ENCODE measurements around the gene ATP8B1. TPM values are rescaled to one million over a fixed set of nuclear protein-coding genes. Genes with fewer than 3 reads are reported as not detected.
A peak's percentile ranks its signal among the peaks of the same experiment; 100 is the strongest.
"Not testable (repeated sequence)": the region's sequence is repeated elsewhere in the genome, so short reads cannot be mapped to it uniquely, and the experiment has no call there.

Gene ATP8B1
- total RNA-seq, 1 experiment from 2014 or later = 1.4 TPM

DNA sequence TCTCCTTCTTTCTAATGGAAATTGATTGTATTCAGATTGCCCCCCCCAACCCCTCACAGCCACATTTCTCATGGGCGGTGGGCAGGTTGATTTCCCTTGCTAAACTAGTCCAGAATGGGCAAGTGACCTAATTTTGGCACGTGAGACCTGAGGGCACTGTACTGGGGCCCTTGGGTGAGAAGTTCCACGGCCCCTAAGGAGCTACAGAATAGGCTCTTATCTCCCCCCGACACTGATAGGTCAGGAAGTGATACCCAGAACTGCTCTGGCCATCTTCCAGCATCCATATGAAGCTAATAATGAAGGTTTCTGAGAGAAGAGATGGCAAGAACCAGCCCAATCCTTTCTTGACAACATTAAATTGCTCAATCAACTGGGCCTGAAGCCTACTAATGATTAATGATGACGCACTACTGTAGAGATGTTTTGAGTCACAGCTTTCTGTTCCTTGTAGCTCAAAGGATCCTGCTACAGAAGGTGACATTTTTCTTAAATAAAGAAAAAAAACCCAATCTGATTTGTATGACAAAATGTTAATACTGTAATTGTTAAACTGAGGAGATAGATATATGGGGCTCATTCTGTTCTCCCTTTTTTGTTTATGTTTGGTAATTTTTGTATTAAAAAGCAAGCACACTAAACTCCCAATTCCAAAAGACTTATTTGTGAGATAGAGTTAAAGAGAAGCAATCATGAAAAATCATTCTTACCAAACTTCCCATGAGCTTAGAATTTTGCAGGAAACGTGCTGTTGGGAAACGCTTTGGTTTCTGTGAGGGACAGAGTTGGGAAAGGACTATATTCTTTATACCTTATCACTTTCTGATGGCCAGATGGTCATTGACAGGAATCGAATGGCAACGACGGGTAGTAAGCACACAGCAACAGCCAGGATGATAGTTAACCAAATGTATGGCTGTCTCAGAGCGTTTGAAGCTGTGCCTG, 153.3 kb downstream of the ATP8B1 start:
- no peaks in the 10 kb centered on the region for H3K9me3 Mint-ChIP-seq (ENCODE audit: unreplicated experiment)
- peaks cover 10% of the 10 kb centered on the region for H3K4me1 Mint-ChIP-seq (ENCODE audit: insufficient read depth, unreplicated experiment)
- DNase-seq (ENCODE audit: unreplicated experiment) = peak; percentile 89
- POLR2A ChIA-PET = interaction anchor here (0.6 to 2.5 kb wide), 18 partner anchors 8 to 575 kb away, joined by 3 to 12 read pairs (median 3); partner anchors contain the start of gene NARS1
- intact Hi-C loops (cut with micrococcal nuclease) = no loop called here
- H3K36me3 Mint-ChIP-seq (ENCODE audit: insufficient read depth, unreplicated experiment) = peaks cover 12% of the 10 kb centered on the region
- TF ChIP-seq CTCF (IDR thresholded peaks at IDR 0.05; ENCODE audit: unreplicated experiment) = no peak
- BruUV-seq (replicated peaks) = no TSS peak
- peak overlapping the region; percentile 36 for H3K4me3 Mint-ChIP-seq (ENCODE audit: unreplicated experiment)
- H3K27me3 Mint-ChIP-seq (ENCODE audit: insufficient read depth, unreplicated experiment) = no peaks in the 10 kb centered on the region
- CTCF ChIA-PET = interaction anchor here (0.5 to 1.5 kb wide), 6 partner anchors 20 to 488 kb away, joined by 3 to 5 read pairs (median 3); no protein-coding TSS in a partner anchor
- peak overlapping the region; percentile 89 for H3K27ac Mint-ChIP-seq (ENCODE audit: low read depth, unreplicated experiment)

DNA sequence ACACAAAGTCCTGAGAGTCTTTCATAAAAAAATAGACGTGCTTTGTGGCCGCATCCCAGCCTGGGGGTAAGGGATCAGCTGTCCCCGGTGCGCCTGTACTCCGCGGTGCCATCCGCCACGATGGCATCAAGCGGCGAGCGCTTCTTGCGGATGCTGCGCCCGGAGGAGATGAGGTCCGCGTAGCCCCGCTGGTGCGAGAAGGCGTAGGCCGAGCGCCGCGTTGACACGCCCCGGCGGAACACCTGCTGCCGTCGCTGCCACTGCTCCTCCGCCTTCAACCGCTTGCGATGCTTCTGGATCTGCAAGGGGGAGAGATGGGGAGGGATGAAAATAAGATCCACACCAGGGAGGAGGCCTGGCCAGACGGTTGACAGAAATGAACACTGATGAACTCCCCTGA, 154.7 kb downstream of the ATP8B1 start:
- H3K36me3 Mint-ChIP-seq (ENCODE audit: insufficient read depth, unreplicated experiment) = peaks cover 12% of the 10 kb centered on the region
- POLR2A ChIA-PET = no interaction called here

DNA sequence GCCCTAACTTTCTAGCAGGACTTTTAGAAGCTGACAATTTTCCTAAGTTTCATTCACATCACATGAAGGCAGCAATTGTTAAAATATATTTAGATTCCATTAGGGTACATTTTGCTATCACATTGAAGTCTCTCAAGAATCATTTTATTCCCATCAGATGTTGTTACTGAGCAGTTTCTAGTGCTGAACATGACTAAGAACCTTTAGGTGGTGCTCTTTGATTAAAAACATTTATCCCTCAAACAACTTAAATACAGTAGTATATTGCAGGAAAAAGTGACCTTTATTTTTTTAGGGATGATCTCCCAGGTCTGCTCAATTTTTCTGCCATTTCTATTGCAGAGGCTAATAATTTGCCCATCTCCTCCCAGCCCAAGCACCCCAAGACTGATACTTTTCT, 158.6 kb downstream of the ATP8B1 start:
- H3K27me3 Mint-ChIP-seq (ENCODE audit: insufficient read depth, unreplicated experiment) = no peaks in the 10 kb centered on the region
- ChIA-PET POLR2A (interaction anchor here (1.0 kb wide), 1 partner anchor 144 kb away, joined by 3 read pairs; no protein-coding TSS in a partner anchor), CTCF (interaction anchor here (0.6 to 1.2 kb wide), 3 partner anchors 9 to 304 kb away, joined by 3 to 5 read pairs (median 3); no protein-coding TSS in a partner anchor)
- H3K4me1 Mint-ChIP-seq (ENCODE audit: insufficient read depth, unreplicated experiment) = peaks cover 3% of the 10 kb centered on the region
- peak overlapping the region; percentile 5 for H3K27ac Mint-ChIP-seq (ENCODE audit: low read depth, unreplicated experiment)
- no peak overlapping the region for H3K4me3 Mint-ChIP-seq (ENCODE audit: unreplicated experiment)
- peaks cover 7% of the 10 kb centered on the region for H3K36me3 Mint-ChIP-seq (ENCODE audit: insufficient read depth, unreplicated experiment)
- H3K9me3 Mint-ChIP-seq (ENCODE audit: unreplicated experiment) = no peaks in the 10 kb centered on the region
- no TSS peak for BruUV-seq (replicated peaks)
- intact Hi-C loops (cut with micrococcal nuclease) = no loop called here
- DNase-seq (ENCODE audit: unreplicated experiment) = peak; percentile 13
- TF ChIP-seq CTCF (IDR thresholded peaks at IDR 0.05; ENCODE audit: unreplicated experiment) = peak; percentile 26

More for the DNA sequence above, 154.7 kb downstream of the ATP8B1 start:
- CTCF ChIA-PET = no interaction called here
- Mint-ChIP-seq H3K4me1 (ENCODE audit: insufficient read depth, unreplicated experiment) (peaks cover 10% of the 10 kb centered on the region), H3K4me3 (ENCODE audit: unreplicated experiment) (no peak overlapping the region), H3K27me3 (ENCODE audit: insufficient read depth, unreplicated experiment) (no peaks in the 10 kb centered on the region), H3K27ac (ENCODE audit: low read depth, unreplicated experiment) (no peak overlapping the region), H3K9me3 (ENCODE audit: unreplicated experiment) (no peaks in the 10 kb centered on the region)
- BruUV-seq (replicated peaks) = no TSS peak
- intact Hi-C loops (cut with micrococcal nuclease) = no loop called here
- DNase-seq (ENCODE audit: unreplicated experiment) = no peak
- no peak for TF ChIP-seq CTCF (IDR thresholded peaks at IDR 0.05; ENCODE audit: unreplicated experiment)

DNA sequence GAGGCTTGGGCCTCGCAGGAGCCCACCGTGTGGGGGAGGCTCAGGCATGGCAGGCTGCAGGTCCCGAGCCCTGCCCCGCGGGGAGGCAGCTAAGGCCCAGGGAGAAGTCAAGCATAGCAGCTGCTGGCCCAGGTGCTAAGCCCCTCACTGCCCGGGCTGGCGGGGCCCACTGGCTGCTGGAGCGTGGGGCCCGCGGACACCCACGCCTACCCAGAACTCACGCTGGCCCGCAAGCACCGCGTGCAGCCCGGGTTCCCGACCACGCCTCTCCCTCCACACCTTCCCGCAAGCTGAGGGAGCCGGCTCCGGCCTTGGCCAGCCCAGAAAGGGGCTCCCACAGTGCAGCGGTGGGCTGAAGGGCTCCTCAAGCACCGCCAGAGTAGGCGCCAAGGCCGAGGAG, 159.4 kb downstream of the ATP8B1 start:
- H3K27me3 Mint-ChIP-seq (ENCODE audit: insufficient read depth, unreplicated experiment); H3K9me3 Mint-ChIP-seq (ENCODE audit: unreplicated experiment); H3K36me3 Mint-ChIP-seq (ENCODE audit: insufficient read depth, unreplicated experiment); H3K4me1 Mint-ChIP-seq (ENCODE audit: insufficient read depth, unreplicated experiment); H3K4me3 Mint-ChIP-seq (ENCODE audit: unreplicated experiment); DNase-seq (ENCODE audit: unreplicated experiment); H3K27ac Mint-ChIP-seq (ENCODE audit: low read depth, unreplicated experiment); BruUV-seq (replicated peaks); intact Hi-C loops (cut with micrococcal nuclease): not testable (repeated sequence)
- ChIA-PET POLR2A (interaction anchor here (0.6 kb wide), 1 partner anchor 69 kb away, joined by 3 read pairs; no protein-coding TSS in a partner anchor), CTCF (interaction anchor here (1.1 to 1.8 kb wide), 2 partner anchors 9 to 238 kb away, joined by 3 to 6 read pairs; no protein-coding TSS in a partner anchor)

DNA sequence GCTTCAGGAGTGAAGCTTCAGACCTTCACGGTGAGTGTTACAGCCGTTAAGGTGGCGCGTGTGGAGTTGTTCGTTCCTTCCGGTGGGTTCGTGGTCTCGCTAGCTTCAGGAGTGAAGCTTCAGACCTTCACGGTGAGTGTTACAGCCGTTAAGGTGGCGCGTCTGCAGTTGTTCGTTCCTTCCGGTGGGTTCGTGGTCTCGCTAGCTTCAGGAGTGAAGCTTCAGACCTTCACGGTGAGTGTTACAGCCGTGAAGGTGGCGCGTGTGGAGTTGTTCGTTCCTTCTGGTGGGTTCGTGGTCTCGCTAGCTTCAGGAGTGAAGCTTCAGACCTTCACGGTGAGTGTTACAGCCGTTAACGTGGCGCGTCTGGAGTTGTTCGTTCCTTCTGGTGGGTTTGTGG, 160.7 kb downstream of the ATP8B1 start:
- CTCF ChIA-PET = interaction anchor here (0.9 to 1.8 kb wide), 3 partner anchors 22 to 239 kb away, joined by 3 to 6 read pairs (median 4); no protein-coding TSS in a partner anchor
- H3K9me3 Mint-ChIP-seq (ENCODE audit: unreplicated experiment); H3K36me3 Mint-ChIP-seq (ENCODE audit: insufficient read depth, unreplicated experiment); POLR2A ChIA-PET; H3K4me3 Mint-ChIP-seq (ENCODE audit: unreplicated experiment); intact Hi-C loops (cut with micrococcal nuclease); BruUV-seq (replicated peaks); H3K4me1 Mint-ChIP-seq (ENCODE audit: insufficient read depth, unreplicated experiment); H3K27ac Mint-ChIP-seq (ENCODE audit: low read depth, unreplicated experiment); DNase-seq (ENCODE audit: unreplicated experiment); H3K27me3 Mint-ChIP-seq (ENCODE audit: insufficient read depth, unreplicated experiment): not testable (repeated sequence)
